Measurements from ENCODE around the gene PTTG1IP. TPM values are rescaled to one million over a fixed set of nuclear protein-coding genes. Genes with fewer than 3 reads are reported as not detected.
A peak's percentile ranks its signal among the peaks of the same experiment; 100 is the strongest.

Gene PTTG1IP
- total RNA-seq, 2 donors from 2014 or later: 216 to 244 TPM

GRCh38 chr21:44836666-44837471 lies 36.6 kb downstream of the PTTG1IP start:
- Histone ChIP-seq H3K4me3 (no peak overlapping the region), H3K36me3 (no peaks in the 10 kb centered on the region), H3K27ac (no peak overlapping the region), H3K27me3 (replicated peaks; ENCODE audit: insufficient read depth) (no peaks in the 10 kb centered on the region), H3K9me3 (no peaks in the 10 kb centered on the region), H3K4me1 (replicated peaks) (no peaks in the 10 kb centered on the region)
- 53% methylated on average over 32 of the region's 37 CpGs for WGBS
- no peak for TF ChIP-seq POLR2A (IDR thresholded peaks at IDR 0.05)
- TF ChIP-seq POLR2AphosphoS5 (IDR thresholded peaks at IDR 0.05): peak; percentile 29
- peak in 1 of 4 experiments; percentile 15 for TF ChIP-seq CTCF (IDR thresholded peaks at IDR 0.05)
- intact Hi-C loops (cut with DNase I): no loop called here
- peak; percentile 45 for DNase-seq (ENCODE audit: low spot score)

GRCh38 chr21:44836349-44836665 lies 37.2 kb downstream of the PTTG1IP start:
- intact Hi-C loops (cut with DNase I): no loop called here
- TF ChIP-seq POLR2A (IDR thresholded peaks at IDR 0.05) (no peak), CTCF (IDR thresholded peaks at IDR 0.05) (no peak), POLR2AphosphoS5 (IDR thresholded peaks at IDR 0.05) (no peak)
- no peak overlapping the region for H3K27ac ChIP-seq
- no peak overlapping the region for H3K4me3 ChIP-seq
- no peaks in the 10 kb centered on the region for H3K9me3 ChIP-seq
- no peaks in the 10 kb centered on the region for H3K4me1 ChIP-seq (replicated peaks)
- no peak for DNase-seq (ENCODE audit: low spot score)
- H3K27me3 ChIP-seq (replicated peaks; ENCODE audit: insufficient read depth): no peaks in the 10 kb centered on the region
- 5% methylated on average over 3 of the region's 3 CpGs for WGBS
- no peaks in the 10 kb centered on the region for H3K36me3 ChIP-seq

GRCh38 chr21:44835647-44835973 lies 37.9 kb downstream of the PTTG1IP start:
- no peak for DNase-seq (ENCODE audit: low spot score)
- TF ChIP-seq POLR2A (IDR thresholded peaks at IDR 0.05): no peak
- TF ChIP-seq POLR2AphosphoS5 (IDR thresholded peaks at IDR 0.05): no peak
- TF ChIP-seq CTCF (IDR thresholded peaks at IDR 0.05): no peak
- Histone ChIP-seq H3K9me3 (no peaks in the 10 kb centered on the region), H3K4me3 (no peak overlapping the region), H3K4me1 (replicated peaks) (no peaks in the 10 kb centered on the region), H3K27ac (no peak overlapping the region), H3K36me3 (no peaks in the 10 kb centered on the region), H3K27me3 (replicated peaks; ENCODE audit: insufficient read depth) (no peaks in the 10 kb centered on the region)
- intact Hi-C loops (cut with DNase I): no loop called here
- 81% methylated on average over 6 of the region's 8 CpGs for WGBS

GRCh38 chr21:44834951-44835646 lies 38.4 kb downstream of the PTTG1IP start:
- no peaks in the 10 kb centered on the region for H3K4me1 ChIP-seq (replicated peaks)
- DNase-seq (ENCODE audit: low spot score): no peak
- TF ChIP-seq POLR2AphosphoS5 (IDR thresholded peaks at IDR 0.05): no peak
- TF ChIP-seq POLR2A (IDR thresholded peaks at IDR 0.05): no peak
- no peak for TF ChIP-seq CTCF (IDR thresholded peaks at IDR 0.05)

More at GRCh38 chr21:44834951-44835646, 38.4 kb downstream of the PTTG1IP start:
- H3K27ac ChIP-seq: no peak overlapping the region
- intact Hi-C loops (cut with DNase I): no loop called here
- H3K27me3 ChIP-seq (replicated peaks; ENCODE audit: insufficient read depth): no peaks in the 10 kb centered on the region
- no peaks in the 10 kb centered on the region for H3K9me3 ChIP-seq
- no peak overlapping the region for H3K4me3 ChIP-seq
- WGBS: 88% methylated on average over 29 of the region's 29 CpGs
- no peaks in the 10 kb centered on the region for H3K36me3 ChIP-seq

Data from prostate gland (tissue), 2 donors.